Ovary (tissue), 9 donors: ENCODE measurements around the gene BNIP3. TPM values are rescaled to one million over a fixed set of nuclear protein-coding genes. Genes with fewer than 3 reads are reported as not detected.

Source experiments
- DNase-seq, 5 donors: peaks; one replicate each; pipeline ENCODE4 v3.0.0-alpha.2; 2019 to 2020
- H3K27ac ChIP-seq, 2 donors: fragments of 200-600 bp; one replicate each; pipeline versions ENCODE4 v1.5.1 to v1.8.0; 2019 to 2022
- H3K27me3 ChIP-seq: fragments of 200-600 bp; one replicate; pipeline ENCODE4 v1.8.0; 2022
- H3K36me3 ChIP-seq: fragments of 200-600 bp; sonication (generic); one replicate; pipeline ENCODE4 v1.5.1; 2019
- H3K4me1 ChIP-seq: one replicate; pipeline ENCODE4 v1.8.1; 2013; ENCODE audit warnings: mild to moderate bottlenecking, moderate library complexity; ENCODE audit not compliant: insufficient read depth
- H3K4me3 ChIP-seq: fragments of 200-600 bp; sonication (generic); one replicate; pipeline ENCODE4 v1.5.1; 2017
- H3K9me3 ChIP-seq, 2 donors: fragments of 200-600 bp in 1 of 2; sonication (generic) in 1 of 2; one replicate each; pipeline versions ENCODE4 v1.5.1 to v1.8.1; 2013 to 2019; ENCODE audit warnings: mild to moderate bottlenecking in 1 of 2, moderate library complexity in 1 of 2
- CTCF ChIP-seq, 3 donors: fragments of 450-650 bp in 2 of 3; fragments of 200-600 bp in 1 of 3; IDR thresholded peaks; one replicate each; pipeline versions ENCODE4 v1.5.1 to v1.8.0; 2016 to 2022; ENCODE audit warnings: antibody characterized with exemption in 3 of 3, mild to moderate bottlenecking in 1 of 3
- EP300 ChIP-seq: sonication (generic); formaldehyde crosslinking; IDR thresholded peaks from one replicate; pipeline ENCODE4 v1.6.1; 2017; ENCODE audit warnings: antibody characterized with exemption
- POLR2A ChIP-seq: fragments of 450-650 bp; IDR thresholded peaks from one replicate; pipeline ENCODE4 v1.6.1; 2017; ENCODE audit warnings: antibody characterized with exemption, mild to moderate bottlenecking, moderate library complexity
- WGBS, 3 donors: extraction: QIAGEN DNeasy Blood & Tissue Kit in 1 of 3; methylation state at CpG; one replicate each; pipeline versions ENCODE4 v1.1.5 to v1.1.7; 2013 to 2017; 5-methylcytosine and 5-hydroxymethylcytosine counted together
- intact Hi-C, 4 donors: fragments of 100-400 bp; cut with DNase I; formaldehyde crosslinking; loops; one replicate each; pipeline versions ENCODE4 v1.11.0 to v1.15.1; 2022 to 2023
- polyA plus RNA-seq, 2 donors: library from polyadenylated mRNA; stranded (reverse); fragments of 200-250 nt in 1 of 2; fragments of 350-450 nt in 1 of 2; fragmentation: Illumina TruSeq in 1 of 2; extraction: RNeasy Lipid Tissue Mini Kit (QIAGEN cat#74804) in 1 of 2; gene quantifications; one replicate each; pipeline ENCODE4 v1.2.3, GENCODE V29; 2013 to 2014
- total RNA-seq, 7 donors: library from RNA; depleted of rRNA in 2 of 7; stranded (reverse); fragments of >200 nt in 2 of 7; fragmentation: NEBNext Ultra II Directional in 3 of 7; extraction: Animal tissue kit (Norgen Biotek cat#: 25700) in 3 of 7; gene quantifications; one replicate each; pipeline versions ENCODE4 v1.1.0 to v1.2.4, GENCODE V29; 2016 to 2023
- donor health status: DM: no; HTN: no; CAD: no; lungs with moderate emphysema.
- donor health status: DM: no; HTN: no; CAD: no.
- donor health status: Bipolar disorder and iron deficiency.
- donor health status: DM: yes; HTN: yes; CAD: no.
- donor health status: DM: no; HTN: no; CAD: no.
- donor health status: DM: yes; HTN: yes; CAD: no.

BNIP3 gene
- total and polyA plus RNA-seq, 9 donors, result 39.8 to 166 (median 61.9) TPM

GRCh38 chr10:131997366-131998049, 15.8 kb upstream of the BNIP3 start:
- peak; percentile 50 for TF ChIP-seq POLR2A
- TF ChIP-seq CTCF (IDR thresholded peaks at IDR 0.05), result no peak
- peak overlapping the region; percentile 78 to 87 for H3K27ac ChIP-seq
- WGBS, 3 donors, result 9 to 18% (median 11%) methylated on average over 13 of the region's 13 CpGs
- no peaks in the 10 kb centered on the region for H3K36me3 ChIP-seq
- no peaks in the 10 kb centered on the region for H3K27me3 ChIP-seq
- H3K9me3 ChIP-seq, result no peaks in the 10 kb centered on the region
- H3K4me3 ChIP-seq, result no peak overlapping the region
- H3K4me1 ChIP-seq, result peaks cover 31% of the 10 kb centered on the region
- DNase-seq, result peak; percentile 79 to 93 (median 89)
- intact Hi-C loops, result loop anchor here in 1 of 4 donors (5.0 kb wide), 1 partner anchor 95 kb away; the partner anchor contains the start of gene PPP2R2D

GRCh38 chr10:131996466-131997365, 15.0 kb upstream of the BNIP3 start:
- Histone ChIP-seq H3K27me3 (no peaks in the 10 kb centered on the region), H3K9me3 (no peaks in the 10 kb centered on the region), H3K4me1 (peaks cover 29% of the 10 kb centered on the region), H3K27ac (peak overlapping the region; percentile 78 to 87), H3K4me3 (no peak overlapping the region), H3K36me3 (no peaks in the 10 kb centered on the region)
- 49 to 62% (median 55%) methylated on average over 16 of the region's 16 CpGs for WGBS, 3 donors
- TF ChIP-seq EP300, result no peak
- TF ChIP-seq CTCF (IDR thresholded peaks at IDR 0.05), result no peak
- no peak for TF ChIP-seq POLR2A
- intact Hi-C loops, result loop anchor here in 1 of 4 donors (5.0 kb wide), 1 partner anchor 94 kb away; the partner anchor contains the start of gene PPP2R2D
- peak in 4 of 5 donors; percentile 32 to 64 (median 52) for DNase-seq

- H3K4me3 ChIP-seq, result no peak overlapping the region
- intact Hi-C loops, result no loop called here
- H3K9me3 ChIP-seq, result no peaks in the 10 kb centered on the region
- no peaks in the 10 kb centered on the region for H3K36me3 ChIP-seq
- 47 to 79% (median 66%) methylated on average over 3 of the region's 3 CpGs for WGBS, 3 donors
- H3K27me3 ChIP-seq, result no peaks in the 10 kb centered on the region
- DNase-seq, result no peak
- no peak overlapping the region for H3K27ac ChIP-seq
- TF ChIP-seq POLR2A (no peak), CTCF (IDR thresholded peaks at IDR 0.05) (no peak), EP300 (no peak)
- peaks cover 28% of the 10 kb centered on the region for H3K4me1 ChIP-seq
Observed at GRCh38 chr10:131994435-131994834, 12.7 kb upstream of the BNIP3 start.

GRCh38 chr10:131993275-131993674, 11.6 kb upstream of the BNIP3 start:
- Histone ChIP-seq H3K4me3 (no peak overlapping the region), H3K4me1 (peaks cover 17% of the 10 kb centered on the region), H3K27me3 (no peaks in the 10 kb centered on the region), H3K36me3 (no peaks in the 10 kb centered on the region), H3K9me3 (no peaks in the 10 kb centered on the region), H3K27ac (no peak overlapping the region)
- TF ChIP-seq EP300, result no peak
- no peak for TF ChIP-seq POLR2A
- no peak for TF ChIP-seq CTCF (IDR thresholded peaks at IDR 0.05)
- intact Hi-C loops, result no loop called here
- no peak for DNase-seq
- 90 to 94% (median 90%) methylated on average over 14 of the region's 14 CpGs for WGBS, 3 donors
